H9 (cell line): Measurements from ENCODE around the gene PITPNM1. TPM values are rescaled to one million over a fixed set of nuclear protein-coding genes. Genes with fewer than 3 reads are reported as not detected.

ENCODE experiments used
- DNase-seq: peaks from one replicate; pipeline ENCODE4 v3.0.0-alpha.2; 2017
- H2AFZ ChIP-seq: one replicate; pipeline ENCODE4 v1.6.1; 2013; ENCODE audit warnings: mild to moderate bottlenecking, low read length, control low read depth, moderate library complexity
- H2AK5ac ChIP-seq: 2 replicates; pipeline ENCODE4 v1.6.1; 2013; ENCODE audit warnings: low read length, control low read depth, mixed read lengths; ENCODE audit not compliant: insufficient read length
- H2BK120ac ChIP-seq: one replicate; pipeline ENCODE4 v1.6.1; 2013; ENCODE audit warnings: low read depth, mild to moderate bottlenecking, low read length, control low read depth, inconsistent platforms; ENCODE audit not compliant: poor library complexity, severe bottlenecking
- H2BK12ac ChIP-seq: 2 replicates; pipeline ENCODE4 v1.6.1; 2013; ENCODE audit warnings: low read length, control low read depth, mixed read lengths, low read depth; ENCODE audit not compliant: insufficient read length
- H2BK15ac ChIP-seq: 2 replicates; pipeline ENCODE4 v1.6.1; 2013; ENCODE audit warnings: low read depth, low read length, control low read depth
- H2BK20ac ChIP-seq: one replicate; pipeline ENCODE4 v1.6.1; 2013; ENCODE audit warnings: low read depth, mild to moderate bottlenecking, low read length, control low read depth, inconsistent platforms; ENCODE audit not compliant: poor library complexity, severe bottlenecking
- H2BK5ac ChIP-seq: 2 replicates; pipeline ENCODE4 v1.6.1; 2013; ENCODE audit warnings: low read length, control low read depth, mixed read lengths; ENCODE audit not compliant: insufficient read length
- H3K14ac ChIP-seq: 2 replicates; pipeline ENCODE4 v1.6.1; 2013; ENCODE audit warnings: low read length, control low read depth; ENCODE audit not compliant: insufficient read depth
- H3K18ac ChIP-seq: 2 replicates; pipeline ENCODE4 v1.6.1; 2013; ENCODE audit warnings: low read depth, mild to moderate bottlenecking, mixed read lengths, low read length, control low read depth; ENCODE audit not compliant: insufficient read length
- H3K23ac ChIP-seq: 2 replicates; pipeline ENCODE4 v1.6.1; 2013; ENCODE audit warnings: low read length, control low read depth, mixed read lengths, low read depth; ENCODE audit not compliant: insufficient read length
- H3K23me2 ChIP-seq: 2 replicates; pipeline ENCODE4 v1.6.1; 2013; ENCODE audit warnings: low read depth, mild to moderate bottlenecking, mixed read lengths, low read length, control low read depth; ENCODE audit not compliant: insufficient read length, poor library complexity, severe bottlenecking
- H3K27ac ChIP-seq: 2 replicates; pipeline ENCODE4 v1.5.1; 2013; ENCODE audit warnings: low read length, control low read depth, mixed read lengths, low read depth; ENCODE audit not compliant: insufficient read length
- H3K27me3 ChIP-seq: 2 replicates; pipeline ENCODE4 v1.6.1; 2013; ENCODE audit warnings: low read length, control low read depth, inconsistent platforms; ENCODE audit not compliant: insufficient read depth
- H3K4ac ChIP-seq: 2 replicates; pipeline ENCODE4 v1.6.1; 2013; ENCODE audit warnings: low read depth, mild to moderate bottlenecking, control low read depth, inconsistent platforms, low read length, moderate library complexity
- H3K4me1 ChIP-seq: 2 replicates; pipeline ENCODE4 v1.6.1; 2013; ENCODE audit warnings: low read length, control low read depth, inconsistent platforms; ENCODE audit not compliant: insufficient read depth
- H3K4me2 ChIP-seq: 2 replicates; pipeline ENCODE4 v1.6.1; 2013; ENCODE audit warnings: low read length, control low read depth, mixed read lengths; ENCODE audit not compliant: insufficient read length, insufficient read depth
- H3K56ac ChIP-seq: 2 replicates; pipeline ENCODE4 v1.6.1; 2013; ENCODE audit warnings: low read depth, mild to moderate bottlenecking, mixed read lengths, low read length, control low read depth; ENCODE audit not compliant: insufficient read length
- H3K79me1 ChIP-seq: 2 replicates; pipeline ENCODE4 v1.6.1; 2013; ENCODE audit warnings: low read depth, mild to moderate bottlenecking, moderate library complexity, low read length, control low read depth, inconsistent platforms; ENCODE audit not compliant: insufficient read depth, poor library complexity, severe bottlenecking
- H3K79me2 ChIP-seq: 2 replicates; pipeline ENCODE4 v1.6.1; 2013; ENCODE audit warnings: low read length, control low read depth, inconsistent platforms; ENCODE audit not compliant: insufficient read depth
- H3K9ac ChIP-seq: 2 replicates; pipeline ENCODE4 v1.6.1; 2013; ENCODE audit warnings: low read length, control low read depth, mixed read lengths; ENCODE audit not compliant: insufficient read length; ENCODE audit errors: extremely low read depth
- H3K9me3 ChIP-seq: one replicate; pipeline ENCODE4 v1.6.1; 2013; ENCODE audit warnings: low read depth, low read length, inconsistent platforms; ENCODE audit not compliant: control insufficient read depth
- H3T11ph ChIP-seq: one replicate; pipeline ENCODE4 v1.6.1; 2013; ENCODE audit warnings: mild to moderate bottlenecking, low read length, control low read depth, inconsistent platforms
- H4K20me1 ChIP-seq: one replicate; pipeline ENCODE4 v1.6.1; 2013; ENCODE audit not compliant: control insufficient read depth, insufficient read length, insufficient read depth
- H4K5ac ChIP-seq: 2 replicates; pipeline ENCODE4 v1.6.1; 2013; ENCODE audit warnings: low read depth, mild to moderate bottlenecking, mixed read lengths, low read length, control low read depth; ENCODE audit not compliant: insufficient read length
- H4K8ac ChIP-seq: replicated peaks from 2 replicates; pipeline ENCODE4 v1.6.1; 2013; ENCODE audit warnings: low read length, control low read depth, mixed read lengths, low read depth; ENCODE audit not compliant: insufficient read length
- H4K91ac ChIP-seq: 2 replicates; pipeline ENCODE4 v1.6.1; 2013; ENCODE audit warnings: low read depth, mild to moderate bottlenecking, moderate library complexity, mixed read lengths, low read length, control low read depth; ENCODE audit not compliant: insufficient read length
- H3K27ac Mint-ChIP-seq, 3 experiments: 2 replicates in 2 of 3; 3 replicates in 1 of 3; pipeline ENCODE4 v1.8.0; 2020 to 2021; ENCODE audit warnings: mixed read lengths in 3 of 3, mild to moderate bottlenecking in 1 of 3, moderate library complexity in 1 of 3
- H3K27me3 Mint-ChIP-seq: 2 replicates; pipeline ENCODE4 v1.8.0; 2021; ENCODE audit warnings: low read depth, mild to moderate bottlenecking, moderate library complexity, mixed read lengths
- H3K36me3 Mint-ChIP-seq, 3 experiments: 2 replicates in 2 of 3; 3 replicates in 1 of 3; pipeline ENCODE4 v1.8.0; 2020 to 2021; ENCODE audit warnings: low read depth in 3 of 3, mixed read lengths in 3 of 3; ENCODE audit not compliant: insufficient read depth in 1 of 3
- H3K4me1 Mint-ChIP-seq, 2 experiments: 2 replicates each; pipeline ENCODE4 v1.8.0; 2020; ENCODE audit warnings: mixed read lengths in 2 of 2
- H3K4me3 Mint-ChIP-seq, 2 experiments: 2 replicates in 1 of 2; 3 replicates in 1 of 2; pipeline ENCODE4 v1.8.0; 2020 to 2021; ENCODE audit warnings: mild to moderate bottlenecking in 2 of 2, mixed read lengths in 2 of 2, moderate library complexity in 1 of 2
- H3K9me3 Mint-ChIP-seq, 2 experiments: 2 replicates in 1 of 2; 3 replicates in 1 of 2; pipeline ENCODE4 v1.8.0; 2020; ENCODE audit warnings: mild to moderate bottlenecking in 2 of 2, mixed read lengths in 2 of 2, moderate library complexity in 1 of 2
- WGBS: extraction: QIAGEN DNeasy Blood & Tissue Kit; methylation state at CpG from one replicate; pipeline ENCODE4 v1.1.7; 2013; ENCODE audit warnings: missing lambda C conversion rate, low lambda C conversion rate, mixed read lengths; ENCODE audit not compliant: insufficient read length; ENCODE audit errors: extremely low coverage; 5-methylcytosine and 5-hydroxymethylcytosine counted together
- total RNA-seq: library from RNA; stranded (reverse); gene quantifications from 2 replicates; pipeline ENCODE4 v1.2.1, GENCODE V29; 2021
- TF ChIP-seq, protein P1 (sequence below): fragments of 200-600 bp; sonication (generic); conservative IDR thresholded peaks from 3 replicates; pipeline ENCODE4 v1.8.0; 2021; ENCODE audit warnings: antibody characterized with exemption, mild to moderate bottlenecking

PITPNM1 gene
- total RNA-seq, 1 experiment from 2014 or later = 43.5 TPM

- Histone ChIP-seq H4K8ac (no peak overlapping the region), H2BK120ac (no peak overlapping the region), H3K14ac (no peak overlapping the region), H2BK15ac (no peak overlapping the region), H3K79me1 (no peaks in the 10 kb centered on the region), H3K23ac (no peak overlapping the region), H3K27me3 (no peaks in the 10 kb centered on the region), H4K20me1 (no peaks in the 10 kb centered on the region), H3T11ph (no peak overlapping the region), H3K27ac (no peak overlapping the region), H3K4me2 (no peak overlapping the region), H2AK5ac (no peak overlapping the region), H3K9ac (no peak overlapping the region), H3K56ac (no peak overlapping the region), H2AFZ (no peak overlapping the region), H2BK20ac (no peak overlapping the region), H3K18ac (no peak overlapping the region), H3K4ac (no peak overlapping the region), H2BK12ac (no peak overlapping the region), H4K5ac (no peak overlapping the region), H3K79me2 (no peaks in the 10 kb centered on the region), H3K23me2 (no peaks in the 10 kb centered on the region), H3K4me1 (no peaks in the 10 kb centered on the region), H2BK5ac (no peak overlapping the region), H3K9me3 (no peaks in the 10 kb centered on the region), H4K91ac (no peak overlapping the region)
- Mint-ChIP-seq H3K4me1 (peaks cover 4 to 9% of the 10 kb centered on the region in 2 experiments), H3K4me3 (no peak overlapping the region), H3K27ac (no peak overlapping the region), H3K27me3 (peaks cover 14% of the 10 kb centered on the region), H3K9me3 (peaks cover 0 to 2% of the 10 kb centered on the region in 2 experiments; a peak in 1 of 5 replicates), H3K36me3 (no peaks in the 10 kb centered on the region)
- TF ChIP-seq, protein P1, sequence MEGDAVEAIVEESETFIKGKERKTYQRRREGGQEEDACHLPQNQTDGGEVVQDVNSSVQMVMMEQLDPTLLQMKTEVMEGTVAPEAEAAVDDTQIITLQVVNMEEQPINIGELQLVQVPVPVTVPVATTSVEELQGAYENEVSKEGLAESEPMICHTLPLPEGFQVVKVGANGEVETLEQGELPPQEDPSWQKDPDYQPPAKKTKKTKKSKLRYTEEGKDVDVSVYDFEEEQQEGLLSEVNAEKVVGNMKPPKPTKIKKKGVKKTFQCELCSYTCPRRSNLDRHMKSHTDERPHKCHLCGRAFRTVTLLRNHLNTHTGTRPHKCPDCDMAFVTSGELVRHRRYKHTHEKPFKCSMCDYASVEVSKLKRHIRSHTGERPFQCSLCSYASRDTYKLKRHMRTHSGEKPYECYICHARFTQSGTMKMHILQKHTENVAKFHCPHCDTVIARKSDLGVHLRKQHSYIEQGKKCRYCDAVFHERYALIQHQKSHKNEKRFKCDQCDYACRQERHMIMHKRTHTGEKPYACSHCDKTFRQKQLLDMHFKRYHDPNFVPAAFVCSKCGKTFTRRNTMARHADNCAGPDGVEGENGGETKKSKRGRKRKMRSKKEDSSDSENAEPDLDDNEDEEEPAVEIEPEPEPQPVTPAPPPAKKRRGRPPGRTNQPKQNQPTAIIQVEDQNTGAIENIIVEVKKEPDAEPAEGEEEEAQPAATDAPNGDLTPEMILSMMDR = no peak
- no CpG with 5 or more reads among the region's 2 CpGs for WGBS
- DNase-seq = no peak
Measured at GRCh38 chr11:67543585-67543984, 38.4 kb upstream of the PITPNM1 start.
